Sigmoid colon (tissue), 7 donors: ENCODE results near the gene NRXN3. TPM values are rescaled to one million over a fixed set of nuclear protein-coding genes. Genes with fewer than 3 reads are reported as not detected.

ENCODE experiments used
- DNase-seq: peaks from one replicate; pipeline ENCODE4 v3.0.0-alpha.2; 2019
- H3K27ac ChIP-seq, 4 donors: fragments of 200-600 bp; sonication (generic); one replicate each; pipeline ENCODE4 v1.5.1; 2016 to 2019; ENCODE audit warnings: mild to moderate bottlenecking in 1 of 4
- H3K27me3 ChIP-seq, 3 donors: fragments of 200-600 bp; sonication (generic); one replicate each; pipeline ENCODE4 v1.5.1; 2019; ENCODE audit warnings: mild to moderate bottlenecking in 1 of 3
- H3K36me3 ChIP-seq, 4 donors: fragments of 200-600 bp; sonication (generic); one replicate each; pipeline ENCODE4 v1.5.1; 2016 to 2019
- H3K4me1 ChIP-seq, 4 donors: fragments of 200-600 bp; sonication (generic); one replicate each; pipeline ENCODE4 v1.5.1; 2017 to 2019
- H3K4me3 ChIP-seq, 4 donors: fragments of 200-600 bp; sonication (generic); one replicate each; pipeline ENCODE4 v1.5.1; 2017 to 2019; ENCODE audit warnings: mild to moderate bottlenecking in 2 of 4, moderate library complexity in 1 of 4
- H3K9me3 ChIP-seq, 4 donors: fragments of 200-600 bp in 3 of 4; sonication (generic) in 3 of 4; one replicate each; pipeline versions ENCODE4 v1.5.1 to v1.6.1; 2013 to 2019
- CTCF ChIP-seq, 4 experiments: fragments of 450-650 bp in 3 of 4; fragments of 200-600 bp in 1 of 4; IDR thresholded peaks; one replicate each; pipeline ENCODE4 v1.5.1; 2016 to 2019; ENCODE audit warnings: antibody characterized with exemption in 4 of 4, mild to moderate bottlenecking in 3 of 4, moderate library complexity in 2 of 4
- EP300 ChIP-seq, 4 donors: sonication (generic); formaldehyde crosslinking; IDR thresholded peaks; one replicate each; pipeline ENCODE4 v1.6.1; 2017; ENCODE audit warnings: antibody characterized with exemption in 4 of 4
- POLR2A ChIP-seq, 2 donors: fragments of 450-650 bp; IDR thresholded peaks; one replicate each; pipeline ENCODE4 v1.6.1; 2016; ENCODE audit warnings: antibody characterized with exemption in 2 of 2, mild to moderate bottlenecking in 2 of 2, moderate library complexity in 2 of 2
- POLR2AphosphoS5 ChIP-seq, 4 donors: sonication (generic); formaldehyde crosslinking; IDR thresholded peaks; one replicate each; pipeline ENCODE4 v1.6.1; 2017; ENCODE audit warnings: antibody characterized with exemption in 4 of 4
- WGBS, 2 donors: extraction: QIAGEN DNeasy Blood & Tissue Kit; methylation state at CpG; one replicate each; pipeline ENCODE4 v1.1.7; 2013; 5-methylcytosine and 5-hydroxymethylcytosine counted together
- intact Hi-C: fragments of 100-400 bp; cut with DNase I; formaldehyde crosslinking; loops from one replicate; pipeline ENCODE4 v1.15.1; 2023
- polyA plus RNA-seq, 3 donors: library from polyadenylated mRNA; stranded (reverse); fragments of 200-250 nt; gene quantifications; one replicate each; pipeline ENCODE4 v1.2.3, GENCODE V29; 2013
- total RNA-seq, 4 donors: library from RNA; depleted of rRNA; stranded (reverse); fragments of >200 nt; gene quantifications; one replicate each; pipeline ENCODE4 v1.1.0, GENCODE V29; 2016
- donor health status: healthy with polysubstance abuse.
- donor health status: Bipolar disorder and iron deficiency.
- donor health status: healthy.

Gene NRXN3
- total and polyA plus RNA-seq, 7 donors = 0.23 to 46.3 (median 23.2) TPM

GRCh38 chr14:78253986-78254385 lies 83.8 kb downstream of the NRXN3 start:
- H3K9me3 ChIP-seq = no peaks in the 10 kb centered on the region
- no peak overlapping the region for H3K4me3 ChIP-seq
- no peaks in the 10 kb centered on the region for H3K4me1 ChIP-seq
- no peaks in the 10 kb centered on the region for H3K27me3 ChIP-seq
- WGBS, 2 donors = 88 to 90% methylated on average over 3 of the region's 3 CpGs
- H3K27ac ChIP-seq = no peak overlapping the region
- TF ChIP-seq EP300 (IDR thresholded peaks at IDR 0.05) (no peak), POLR2A (IDR thresholded peaks at IDR 0.05) (no peak), CTCF (IDR thresholded peaks at IDR 0.05) (no peak), POLR2AphosphoS5 (IDR thresholded peaks at IDR 0.05) (no peak)
- intact Hi-C loops = no loop called here
- no peaks in the 10 kb centered on the region for H3K36me3 ChIP-seq
- no peak for DNase-seq

DNA sequence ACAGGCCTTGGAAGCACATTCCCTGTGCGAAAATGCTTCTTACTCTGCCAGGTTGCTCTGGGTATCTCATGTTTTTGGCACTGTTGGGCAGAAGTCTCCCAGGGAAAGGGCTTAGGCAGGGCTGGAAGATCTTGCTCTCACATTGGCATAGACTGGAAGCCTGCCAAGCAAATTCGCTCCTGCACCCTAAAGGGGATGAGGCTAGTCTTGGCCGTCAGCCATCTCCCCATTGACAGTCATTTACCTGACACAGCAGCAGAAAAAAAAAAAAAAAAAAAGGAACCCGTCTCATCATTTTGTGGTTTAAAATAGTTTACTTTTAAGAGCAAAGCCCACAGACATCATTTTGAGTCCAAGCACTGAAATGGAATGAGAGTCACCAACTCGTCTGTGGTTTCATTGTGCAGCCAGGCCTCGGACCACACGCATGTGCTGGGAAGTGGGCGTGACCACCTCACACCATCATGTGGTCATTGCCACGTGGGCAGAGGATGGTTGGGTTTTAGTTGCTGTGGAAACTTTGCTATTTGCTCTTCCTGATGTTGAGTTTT lies 84.8 kb downstream of the NRXN3 start:
- Histone ChIP-seq H3K9me3 (no peaks in the 10 kb centered on the region), H3K27me3 (no peaks in the 10 kb centered on the region), H3K27ac (no peak overlapping the region), H3K4me3 (no peak overlapping the region), H3K36me3 (no peaks in the 10 kb centered on the region), H3K4me1 (no peaks in the 10 kb centered on the region)
- WGBS, 2 donors = 24 to 55% methylated on average over 9 of the region's 9 CpGs
- TF ChIP-seq POLR2A (IDR thresholded peaks at IDR 0.05) = no peak
- TF ChIP-seq EP300 (IDR thresholded peaks at IDR 0.05) = no peak
- TF ChIP-seq CTCF (IDR thresholded peaks at IDR 0.05) = no peak
- TF ChIP-seq POLR2AphosphoS5 (IDR thresholded peaks at IDR 0.05) = no peak
- intact Hi-C loops = no loop called here
- DNase-seq = no peak

GRCh38 chr14:78259831-78260230 lies 89.7 kb downstream of the NRXN3 start:
- H3K36me3 ChIP-seq = no peaks in the 10 kb centered on the region
- no peak for DNase-seq
- no peak overlapping the region for H3K27ac ChIP-seq
- no peak overlapping the region for H3K4me3 ChIP-seq
- intact Hi-C loops = no loop called here
- H3K9me3 ChIP-seq = no peaks in the 10 kb centered on the region
- WGBS, 2 donors = 76 to 83% methylated on average over 6 of the region's 6 CpGs
- TF ChIP-seq POLR2AphosphoS5 (IDR thresholded peaks at IDR 0.05) (no peak), EP300 (IDR thresholded peaks at IDR 0.05) (no peak), CTCF (IDR thresholded peaks at IDR 0.05) (no peak), POLR2A (IDR thresholded peaks at IDR 0.05) (no peak)
- H3K4me1 ChIP-seq = no peaks in the 10 kb centered on the region
- H3K27me3 ChIP-seq = no peaks in the 10 kb centered on the region

- no peak for DNase-seq
- no peak overlapping the region for H3K27ac ChIP-seq
- H3K27me3 ChIP-seq = no peaks in the 10 kb centered on the region
- H3K4me1 ChIP-seq = no peaks in the 10 kb centered on the region
- no peak overlapping the region for H3K4me3 ChIP-seq
- 55 to 68% methylated on average over 2 of the region's 2 CpGs for WGBS, 2 donors
- H3K36me3 ChIP-seq = no peaks in the 10 kb centered on the region
- no peaks in the 10 kb centered on the region for H3K9me3 ChIP-seq
- TF ChIP-seq CTCF (IDR thresholded peaks at IDR 0.05) = no peak
- no peak for TF ChIP-seq POLR2A (IDR thresholded peaks at IDR 0.05)
- no peak for TF ChIP-seq POLR2AphosphoS5 (IDR thresholded peaks at IDR 0.05)
- no peak for TF ChIP-seq EP300 (IDR thresholded peaks at IDR 0.05)
- intact Hi-C loops = no loop called here
Measured at GRCh38 chr14:78278464-78279250, 108.5 kb downstream of the NRXN3 start.
